Sigmoid colon (tissue), 3 donors: ENCODE measurements around the gene NPY4R.
"Not testable (repeated sequence)": the region's sequence is repeated elsewhere in the genome, so short reads cannot be mapped to it uniquely, and the experiment has no call there.

ENCODE experiments used
- CTCF ChIP-seq, 4 experiments: fragments of 450-650 bp in 3 of 4; fragments of 200-600 bp in 1 of 4; IDR thresholded peaks; one replicate each; pipeline ENCODE4 v1.5.1; 2016 to 2019; ENCODE audit warnings: antibody characterized with exemption in 4 of 4, mild to moderate bottlenecking in 3 of 4, moderate library complexity in 2 of 4
- POLR2A ChIP-seq, 2 donors: fragments of 450-650 bp; IDR thresholded peaks; one replicate each; pipeline ENCODE4 v1.6.1; 2016; ENCODE audit warnings: antibody characterized with exemption in 2 of 2, mild to moderate bottlenecking in 2 of 2, moderate library complexity in 2 of 2

GRCh38 chr10:46451365-46451764 lies 14.4 kb downstream of the NPY4R start:
- TF ChIP-seq CTCF, POLR2A (IDR thresholded peaks at IDR 0.05): not testable (repeated sequence)
